H1 (cell line): Measurements from ENCODE around the gene ABCB7. TPM values are rescaled to one million over a fixed set of nuclear protein-coding genes. Genes with fewer than 3 reads are reported as not detected.

Source experiments
- CTCF ChIA-PET: fragments of 300-600 bp; sonication (Branson Sonifier 250); formaldehyde crosslinking; loops from one replicate; lab custom pipeline; 2021; ENCODE audit not compliant: partially characterized antibody; lab: Charles Lee
- POLR2A ChIA-PET: fragments of 300-600 bp; sonication (Branson Sonifier 250); formaldehyde crosslinking; loops from one replicate; lab custom pipeline; 2021; ENCODE audit warnings: inconsistent platforms; ENCODE audit not compliant: partially characterized antibody; lab: Charles Lee
- DNase-seq, 2 experiments: peaks; one replicate each; pipeline versions ENCODE4 v3.0.0 to v3.0.0-alpha.2; 2010 to 2022; ENCODE audit warnings: low spot score in 2 of 2, low read depth in 1 of 2, mixed read lengths in 1 of 2
- FAIRE-seq: peaks from 2 replicates; lab custom pipeline; 2011; peaks lifted over from hg19 to GRCh38; lab: Jason Lieb, UNC
- H2AFZ ChIP-seq: 2 replicates; pipeline ENCODE4 v1.8.1; 2012; ENCODE audit warnings: low read length, inconsistent platforms
- H2AK5ac ChIP-seq: 2 replicates; pipeline ENCODE4 v1.6.1; 2013; ENCODE audit warnings: low read depth, low read length
- H2BK120ac ChIP-seq: replicated peaks from 2 replicates; pipeline ENCODE3; 2013; ENCODE audit warnings: low read depth, low read length, inconsistent platforms
- H2BK12ac ChIP-seq: 2 replicates; pipeline ENCODE4 v1.6.1; 2013; ENCODE audit warnings: low read depth, low read length
- H2BK15ac ChIP-seq: 2 replicates; pipeline ENCODE4 v1.6.1; 2013; ENCODE audit warnings: low read length
- H2BK20ac ChIP-seq: 2 replicates; pipeline ENCODE4 v1.6.1; 2013; ENCODE audit warnings: low read length
- H2BK5ac ChIP-seq: 2 replicates; pipeline ENCODE4 v1.6.1; 2013; ENCODE audit warnings: low read depth, low read length
- H3K14ac ChIP-seq: 2 replicates; pipeline ENCODE4 v1.6.1; 2013; ENCODE audit warnings: inconsistent platforms; ENCODE audit not compliant: insufficient read length
- H3K18ac ChIP-seq: 2 replicates; pipeline ENCODE4 v1.6.1; 2013; ENCODE audit warnings: low read length; ENCODE audit errors: extremely low read depth
- H3K23ac ChIP-seq: 2 replicates; pipeline ENCODE4 v1.6.1; 2013; ENCODE audit warnings: inconsistent platforms; ENCODE audit not compliant: insufficient read length
- H3K23me2 ChIP-seq: 2 replicates; pipeline ENCODE4 v1.6.1; 2013; ENCODE audit warnings: low read depth, low read length
- H3K27ac ChIP-seq: 2 replicates; pipeline ENCODE4 v1.6.1; 2011; ENCODE audit warnings: low read depth, low read length, inconsistent platforms
- H3K27me3 ChIP-seq, 4 experiments: replicated peaks in 1 of 4; 1 replicate in 1 of 4; 2 replicates in 3 of 4; pipeline versions ENCODE4 v1.6.1 to v1.8.1; 2011 to 2013; ENCODE audit warnings: low read length in 3 of 4, mild to moderate bottlenecking in 3 of 4, inconsistent platforms in 2 of 4, mixed read lengths in 2 of 4, moderate library complexity in 1 of 4; ENCODE audit not compliant: control insufficient read depth in 3 of 4, insufficient read depth in 3 of 4; ENCODE audit errors: extremely low read depth in 1 of 4
- H3K36me3 ChIP-seq, 4 experiments: 2 replicates each; pipeline versions ENCODE4 v1.6.1 to v1.8.1; 2011 to 2013; ENCODE audit warnings: mild to moderate bottlenecking in 4 of 4, low read length in 3 of 4, moderate library complexity in 2 of 4, control low read depth in 1 of 4, inconsistent platforms in 1 of 4; ENCODE audit not compliant: insufficient read depth in 4 of 4, control insufficient read depth in 2 of 4
- H3K4ac ChIP-seq: replicated peaks from 2 replicates; pipeline ENCODE3; 2013; ENCODE audit warnings: low read length, low read depth, mixed read lengths, inconsistent platforms; ENCODE audit not compliant: insufficient read length
- H3K4me1 ChIP-seq, 4 experiments: replicated peaks in 1 of 4; 1 replicate in 1 of 4; 2 replicates in 3 of 4; pipeline versions ENCODE4 v1.6.1 to v1.8.1; 2011 to 2013; ENCODE audit warnings: low read length in 3 of 4, inconsistent platforms in 2 of 4, mixed read lengths in 1 of 4; ENCODE audit not compliant: insufficient read depth in 4 of 4, control insufficient read depth in 3 of 4
- H3K4me2 ChIP-seq, 2 experiments: 2 replicates each; pipeline versions ENCODE4 v1.6.1 to v1.8.1; 2011 to 2013; ENCODE audit warnings: low read depth in 2 of 2, low read length in 2 of 2, control low read depth in 1 of 2, inconsistent platforms in 1 of 2, mild to moderate bottlenecking in 1 of 2; ENCODE audit not compliant: insufficient read depth in 1 of 2
- H3K4me3 ChIP-seq, 4 experiments: fragments of 200-600, 300-600 bp in 1 of 4; sonication (generic), shearing (Covaris generic), sonication (Bioruptor Twin) in 1 of 4; 2 replicates each; pipeline versions ENCODE4 v1.5.1 to v1.8.1; 2011 to 2016; ENCODE audit warnings: low read length in 4 of 4, low read depth in 3 of 4, control low read depth in 2 of 4, inconsistent platforms in 2 of 4, mild to moderate bottlenecking in 2 of 4, mixed read lengths in 1 of 4, moderate library complexity in 1 of 4; ENCODE audit not compliant: insufficient read depth in 2 of 4; ENCODE audit errors: extremely low read depth in 1 of 4
- H3K56ac ChIP-seq: replicated peaks from 2 replicates; pipeline ENCODE3; 2013; ENCODE audit warnings: low read depth, mild to moderate bottlenecking, mixed read lengths, low read length, inconsistent platforms; ENCODE audit not compliant: insufficient read length
- H3K79me1 ChIP-seq: 2 replicates; pipeline ENCODE4 v1.6.1; 2013; ENCODE audit warnings: low read depth, low read length, control low read depth
- H3K79me2 ChIP-seq, 2 experiments: 2 replicates each; pipeline versions ENCODE4 v1.6.1 to v1.8.1; 2012 to 2013; ENCODE audit warnings: low read length in 2 of 2, mild to moderate bottlenecking in 2 of 2, inconsistent platforms in 1 of 2; ENCODE audit not compliant: insufficient read depth in 2 of 2, control insufficient read depth in 1 of 2
- H3K9ac ChIP-seq, 4 experiments: replicated peaks in 1 of 4; 1 replicate in 1 of 4; 2 replicates in 3 of 4; pipeline versions ENCODE4 v1.6.1 to v1.8.1; 2011 to 2013; ENCODE audit warnings: low read depth in 3 of 4, low read length in 3 of 4, control low read depth in 2 of 4, mild to moderate bottlenecking in 2 of 4, moderate library complexity in 2 of 4, inconsistent platforms in 1 of 4; ENCODE audit errors: extremely low read depth in 1 of 4
- H3K9me3 ChIP-seq, 2 experiments: 2 replicates each; pipeline versions ENCODE4 v1.6.1 to v1.8.1; 2012 to 2013; ENCODE audit warnings: mild to moderate bottlenecking in 2 of 2, moderate library complexity in 2 of 2, control low read depth in 1 of 2, inconsistent platforms in 1 of 2, low read depth in 1 of 2, low read length in 1 of 2, mixed read lengths in 1 of 2; ENCODE audit not compliant: insufficient read depth in 2 of 2
- H4K20me1 ChIP-seq, 2 experiments: replicated peaks in 1 of 2; 2 replicates each; pipeline versions ENCODE3 to v1.8.1; 2011 to 2013; ENCODE audit warnings: inconsistent platforms in 2 of 2, low read length in 2 of 2, mild to moderate bottlenecking in 1 of 2; ENCODE audit not compliant: insufficient read depth in 2 of 2, control insufficient read depth in 1 of 2
- H4K5ac ChIP-seq: 2 replicates; pipeline ENCODE4 v1.6.1; 2013; ENCODE audit warnings: low read length, low read depth, mixed read lengths, inconsistent platforms; ENCODE audit not compliant: insufficient read length
- H4K8ac ChIP-seq: 2 replicates; pipeline ENCODE4 v1.8.0; 2013; ENCODE audit warnings: mild to moderate bottlenecking, moderate library complexity, low read length, inconsistent platforms; ENCODE audit not compliant: insufficient read depth; ENCODE audit errors: extremely low read depth
- H4K91ac ChIP-seq: replicated peaks from 2 replicates; pipeline ENCODE3; 2013; ENCODE audit warnings: low read length, mixed read lengths, inconsistent platforms; ENCODE audit not compliant: insufficient read length
- NRF1 ChIP-seq: IDR thresholded peaks from 2 replicates; pipeline ENCODE4 v1.6.1; 2011; ENCODE audit warnings: mild to moderate bottlenecking, low read depth, low read length, improper control_type of control experiment
- POLR2A ChIP-seq, 2 experiments: IDR thresholded peaks; 1 replicate in 1 of 2; 2 replicates in 1 of 2; pipeline ENCODE4 v1.6.1; 2011; ENCODE audit warnings: low read depth in 2 of 2, low read length in 2 of 2, mild to moderate bottlenecking in 2 of 2; ENCODE audit errors: control extremely low read depth in 1 of 2
- RBBP5 ChIP-seq: IDR thresholded peaks from 2 replicates; pipeline ENCODE4 v1.7.1; 2012; ENCODE audit warnings: low read depth, mild to moderate bottlenecking, inconsistent platforms, low read length, moderate library complexity, borderline replicate concordance
- SP4 ChIP-seq: IDR thresholded peaks from 2 replicates; pipeline ENCODE4 v1.6.1; 2012; ENCODE audit warnings: low read length, inconsistent platforms
- polyA plus RNA-seq, 7 experiments: library from polyadenylated mRNA; depleted of rRNA in 3 of 7; stranded (reverse) in 5 of 7; unstranded in 2 of 7; fragments of >200 nt in 5 of 7; fragments of 200-250 nt in 2 of 7; gene quantifications; 1 replicate in 5 of 7; 2 replicates in 1 of 7; 4 replicates in 1 of 7; pipeline versions ENCODE4 v1.2.1 to v1.2.3, GENCODE V29; 2011 to 2013; ENCODE audit warnings: missing spikeins in 2 of 7, mixed read lengths in 2 of 7
- total RNA-seq: library from RNA; stranded (reverse); fragmentation: NEBNext Ultra II Directional; extraction: Animal tissue kit (Norgen Biotek cat#: 25700); gene quantifications from 2 replicates; pipeline ENCODE4 v1.2.1, GENCODE V29; 2021
- TF ChIP-seq, protein P1 (sequence below): IDR thresholded peaks from 2 replicates; pipeline ENCODE4 v1.6.1; 2012; ENCODE audit warnings: low read length, inconsistent platforms

Gene ABCB7
- total and polyA plus RNA-seq, 2 of the 8 experiments (the other 6 are each of a cell fraction or from before 2014, with no cell fraction given) = 24.3 to 43.3 TPM

DNA sequence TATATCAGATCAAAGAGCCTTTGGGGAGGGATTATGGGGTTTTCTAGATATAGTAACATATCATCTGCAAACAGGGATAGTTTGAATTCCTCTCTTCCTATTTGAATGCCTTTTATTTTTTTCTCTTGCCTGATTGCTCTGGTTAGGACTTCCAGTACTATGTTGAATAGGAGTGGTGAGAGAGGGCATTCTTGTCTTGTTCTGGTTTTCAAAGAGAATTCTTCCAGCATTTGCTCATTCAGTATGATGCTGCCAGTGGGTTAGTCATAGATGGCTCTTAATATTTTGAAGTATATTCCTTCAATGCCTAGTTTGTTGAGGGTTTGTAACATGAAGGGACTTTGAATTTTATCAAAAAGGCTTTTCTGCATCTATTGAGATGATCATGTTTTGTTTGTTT is 25.6 kb upstream of the ABCB7 start:
- Histone ChIP-seq H3K27ac (no peak overlapping the region), H4K8ac (no peak overlapping the region), H2BK12ac (no peak overlapping the region), H2AK5ac (no peak overlapping the region), H3K79me2 (no peaks in the 10 kb centered on the region), H2BK15ac (no peak overlapping the region), H3K9ac (no peak overlapping the region), H3K4ac (no peak overlapping the region), H2BK20ac (no peak overlapping the region), H2AFZ (no peak overlapping the region), H3K23ac (no peak overlapping the region), H3K14ac (no peak overlapping the region), H3K9me3 (no peaks in the 10 kb centered on the region), H3K79me1 (no peaks in the 10 kb centered on the region), H3K36me3 (no peaks in the 10 kb centered on the region), H3K4me1 (no peaks in the 10 kb centered on the region), H4K20me1 (no peaks in the 10 kb centered on the region), H3K27me3 (no peaks in the 10 kb centered on the region), H3K56ac (no peak overlapping the region), H4K91ac (no peak overlapping the region), H3K4me2 (no peak overlapping the region), H3K23me2 (no peaks in the 10 kb centered on the region), H2BK5ac (no peak overlapping the region), H2BK120ac (no peak overlapping the region), H4K5ac (no peak overlapping the region), H3K18ac (no peak overlapping the region), H3K4me3 (no peak overlapping the region)
- FAIRE-seq = no peak
- TF ChIP-seq, protein P1, sequence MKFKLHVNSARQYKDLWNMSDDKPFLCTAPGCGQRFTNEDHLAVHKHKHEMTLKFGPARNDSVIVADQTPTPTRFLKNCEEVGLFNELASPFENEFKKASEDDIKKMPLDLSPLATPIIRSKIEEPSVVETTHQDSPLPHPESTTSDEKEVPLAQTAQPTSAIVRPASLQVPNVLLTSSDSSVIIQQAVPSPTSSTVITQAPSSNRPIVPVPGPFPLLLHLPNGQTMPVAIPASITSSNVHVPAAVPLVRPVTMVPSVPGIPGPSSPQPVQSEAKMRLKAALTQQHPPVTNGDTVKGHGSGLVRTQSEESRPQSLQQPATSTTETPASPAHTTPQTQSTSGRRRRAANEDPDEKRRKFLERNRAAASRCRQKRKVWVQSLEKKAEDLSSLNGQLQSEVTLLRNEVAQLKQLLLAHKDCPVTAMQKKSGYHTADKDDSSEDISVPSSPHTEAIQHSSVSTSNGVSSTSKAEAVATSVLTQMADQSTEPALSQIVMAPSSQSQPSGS = no peak
- no peak for TF ChIP-seq NRF1
- no peak for TF ChIP-seq SP4
- TF ChIP-seq RBBP5 = no peak
- no peak for TF ChIP-seq POLR2A (IDR thresholded peaks at IDR 0.05; ENCODE audit: control extremely low read depth in 1 of 2, low read depth in 2 of 2, low read length in 2 of 2)
- CTCF ChIA-PET = no interaction called here
- no peak for DNase-seq
- POLR2A ChIA-PET = no interaction called here
